Measurements from ENCODE around the gene RNF207.

GRCh38 chr1:6211731-6212130, 5.8 kb downstream of the RNF207 start:
- TF ChIP-seq POLR2A (IDR thresholded peaks at IDR 0.05), result no peak
- TF ChIP-seq CTCF (IDR thresholded peaks at IDR 0.05), result no peak

All from thyroid gland (tissue), 4 donors.